ENCODE results near the gene SHCBP1L. TPM values are rescaled to one million over a fixed set of nuclear protein-coding genes. Genes with fewer than 3 reads are reported as not detected.

The SHCBP1L gene
- total RNA-seq, 1 experiment from 2014 or later, result not detected

- Histone ChIP-seq H3K4ac (ENCODE audit: low read depth, low read length) (no peak overlapping the region), H4K20me1 (ENCODE audit: control insufficient read depth, insufficient read depth, insufficient read length) (no peaks in the 10 kb centered on the region), H3K23ac (ENCODE audit: insufficient read length, low read depth, low read length) (no peak overlapping the region), H2BK12ac (ENCODE audit: insufficient read length, low read depth, low read length) (no peak overlapping the region), H3K23me2 (ENCODE audit: insufficient read length, low read depth, low read length, poor library complexity, severe bottlenecking) (no peaks in the 10 kb centered on the region), H2AK5ac (ENCODE audit: insufficient read length, low read length) (no peak overlapping the region), H4K8ac (replicated peaks; ENCODE audit: insufficient read length, low read depth, low read length) (no peak overlapping the region), H3K79me2 (ENCODE audit: insufficient read depth, low read length) (no peaks in the 10 kb centered on the region), H2AFZ (ENCODE audit: low read length) (no peak overlapping the region), H2BK5ac (ENCODE audit: insufficient read length, low read length) (no peak overlapping the region), H2BK15ac (ENCODE audit: low read depth, low read length) (no peak overlapping the region), H3K9ac (ENCODE audit: extremely low read depth, insufficient read length, low read length) (no peak overlapping the region), H3K4me2 (ENCODE audit: insufficient read depth, insufficient read length, low read length) (no peak overlapping the region), H4K91ac (ENCODE audit: insufficient read length, low read depth, low read length) (no peak overlapping the region), H2BK20ac (ENCODE audit: low read depth, low read length, poor library complexity, severe bottlenecking) (no peak overlapping the region), H4K5ac (ENCODE audit: insufficient read length, low read depth, low read length) (no peak overlapping the region), H3K56ac (ENCODE audit: insufficient read length, low read depth, low read length) (no peak overlapping the region), H3T11ph (ENCODE audit: low read length) (no peak overlapping the region), H3K27me3 (ENCODE audit: insufficient read depth, low read length) (no peaks in the 10 kb centered on the region), H2BK120ac (ENCODE audit: low read depth, low read length, poor library complexity, severe bottlenecking) (no peak overlapping the region), H3K4me1 (ENCODE audit: insufficient read depth, low read length) (no peaks in the 10 kb centered on the region), H3K14ac (ENCODE audit: insufficient read depth, low read length) (no peak overlapping the region), H3K9me3 (ENCODE audit: control insufficient read depth, low read depth, low read length) (no peaks in the 10 kb centered on the region), H3K27ac (ENCODE audit: insufficient read length, low read depth, low read length) (no peak overlapping the region), H3K18ac (ENCODE audit: insufficient read length, low read depth, low read length) (no peak overlapping the region), H3K79me1 (ENCODE audit: insufficient read depth, low read depth, low read length, poor library complexity, severe bottlenecking) (peaks cover 6% of the 10 kb centered on the region)
- no CpG with 5 or more reads among the region's 1 CpG for WGBS (ENCODE audit: extremely low coverage, insufficient read length, low lambda C conversion rate)
- H3K36me3 Mint-ChIP-seq (ENCODE audit: insufficient read depth in 1 of 3, low read depth in 3 of 3), result peaks cover 74 to 100% (median 94%) of the 10 kb centered on the region in 3 experiments; a peak in 6 of 7 replicates
- H3K4me1 Mint-ChIP-seq, result no peaks in the 10 kb centered on the region
- no peaks in the 10 kb centered on the region for H3K9me3 Mint-ChIP-seq
- no peaks in the 10 kb centered on the region for H3K27me3 Mint-ChIP-seq (ENCODE audit: low read depth)
- no peak for DNase-seq
- TF ChIP-seq CTCF (conservative IDR thresholded peaks at IDR 0.05), result no peak
- no peak overlapping the region for H3K4me3 Mint-ChIP-seq
- no peak overlapping the region for H3K27ac Mint-ChIP-seq
Measured at GRCh38 chr1:182862827-182863226, 90.1 kb downstream of the SHCBP1L start.
